GM21529 (cell line): ENCODE measurements around the gene DUS1L.

Experiments
- ATAC-seq: cut with Tn5 transposase; IDR thresholded peaks from one replicate; pipeline ENCODE4 v1.9.1; 2021; ENCODE audit not compliant: unreplicated experiment

The DUS1L gene

GRCh38 chr17:82088838-82089722 lies 23.5 kb upstream of the DUS1L start:
- no peak for ATAC-seq

- no peak for ATAC-seq
Measured at GRCh38 chr17:82087961-82088837, 22.6 kb upstream of the DUS1L start.

- ATAC-seq, result no peak
Measured at GRCh38 chr17:82086941-82087906, 21.6 kb upstream of the DUS1L start.

GRCh38 chr17:82085931-82086764 lies 20.5 kb upstream of the DUS1L start:
- no peak for ATAC-seq

GRCh38 chr17:82085031-82085861 lies 19.6 kb upstream of the DUS1L start:
- no peak for ATAC-seq

- no peak for ATAC-seq
Measured at GRCh38 chr17:82084373-82085030, 18.9 kb upstream of the DUS1L start.

GRCh38 chr17:82083533-82084359 lies 18.1 kb upstream of the DUS1L start:
- no peak for ATAC-seq

- ATAC-seq, result no peak
Measured at GRCh38 chr17:82083009-82083408, 17.4 kb upstream of the DUS1L start.

GRCh38 chr17:82082456-82082855 lies 16.9 kb upstream of the DUS1L start:
- ATAC-seq, result no peak

GRCh38 chr17:82081966-82082365 lies 16.4 kb upstream of the DUS1L start:
- ATAC-seq, result no peak

GRCh38 chr17:82081546-82081945 lies 15.9 kb upstream of the DUS1L start:
- no peak for ATAC-seq

- ATAC-seq, result no peak
Measured at GRCh38 chr17:82080789-82081464, 15.3 kb upstream of the DUS1L start.

GRCh38 chr17:82080048-82080788 lies 14.6 kb upstream of the DUS1L start:
- no peak for ATAC-seq

GRCh38 chr17:82079001-82079677 lies 13.5 kb upstream of the DUS1L start:
- ATAC-seq, result no peak

GRCh38 chr17:82078433-82078832 lies 12.8 kb upstream of the DUS1L start:
- ATAC-seq, result no peak
